Lower lobe of right lung (tissue), 2 donors: ENCODE results near the gene CBY3. TPM values are rescaled to one million over a fixed set of nuclear protein-coding genes. Genes with fewer than 3 reads are reported as not detected.

Source experiments
- ATAC-seq, 2 donors: fragments of 200-7000 bp; cut with Tn5 transposase; one replicate each; pipeline ENCODE4 v1.9.1; 2020 to 2022; ENCODE audit warnings: mild to moderate bottlenecking in 2 of 2, moderate library complexity in 2 of 2
- DNase-seq: peaks from one replicate; pipeline ENCODE4 v3.0.0-alpha.2; 2020
- H3K27ac ChIP-seq: fragments of 200-600 bp; one replicate; pipeline ENCODE4 v1.8.0; 2022
- H3K27me3 ChIP-seq: fragments of 200-600 bp; one replicate; pipeline ENCODE4 v1.8.0; 2022; ENCODE audit warnings: low read depth
- H3K36me3 ChIP-seq: fragments of 200-600 bp; one replicate; pipeline ENCODE4 v1.8.0; 2022; ENCODE audit warnings: mild to moderate bottlenecking
- H3K4me1 ChIP-seq: fragments of 200-600 bp; one replicate; pipeline ENCODE4 v1.8.0; 2022
- H3K4me3 ChIP-seq: fragments of 200-600 bp; one replicate; pipeline ENCODE4 v1.8.0; 2022; ENCODE audit warnings: mild to moderate bottlenecking
- H3K9me3 ChIP-seq: fragments of 200-600 bp; one replicate; pipeline ENCODE4 v1.8.0; 2022
- CTCF ChIP-seq: fragments of 200-600 bp; IDR thresholded peaks from one replicate; pipeline ENCODE4 v1.8.0; 2022; ENCODE audit warnings: antibody characterized with exemption, mild to moderate bottlenecking
- intact Hi-C: fragments of 100-400 bp; cut with DNase I; formaldehyde crosslinking; loops from one replicate; pipeline ENCODE4 v1.11.0; 2022
- long read RNA-seq: library from polyadenylated mRNA; unstranded; transcript quantifications from one replicate; pipeline ENCODE4 v2.0.0, GENCODE V29; 2021
- total RNA-seq: library from RNA; stranded (reverse); fragmentation: NEBNext Ultra II Directional; extraction: Animal tissue kit (Norgen Biotek cat#: 25700); gene quantifications from one replicate; pipeline ENCODE4 v1.2.1, GENCODE V29; 2021
- donor health status: DM: no; HTN: yes; CAD: no; lungs with severe emphysema.

Gene CBY3
- total RNA-seq: not detected
- long read RNA-seq, partial matches to known transcripts: 0 of 2 reads
- long read RNA-seq, other reads (novel, unspliced or antisense): 2 of 2 reads

GRCh38 chr5:179680780-179681401 lies at the start of gene CBY3:
CBY3 (minus strand) TSS chr5:179681034; CDS start chr5:179680918, 116 bp downstream.
- Histone ChIP-seq H3K27ac (no peak within 1 kb of the TSS), H3K4me1 (peaks cover 20% of the 10 kb centered on the region), H3K27me3 (no peaks in the 10 kb centered on the region), H3K9me3 (no peaks in the 10 kb centered on the region), H3K4me3 (no peak within 1 kb of the TSS), H3K36me3 (no peaks in the 10 kb centered on the region)
- intact Hi-C loops: no loop called here
- DNase-seq (no peak), ATAC-seq (no peak)
- no peak for TF ChIP-seq CTCF

- DNase-seq (no peak), ATAC-seq (no peak)
- H3K4me3 ChIP-seq: no peak overlapping the region
- no peak for TF ChIP-seq CTCF
- intact Hi-C loops: no loop called here
- no peaks in the 10 kb centered on the region for H3K9me3 ChIP-seq
- H3K27me3 ChIP-seq: no peaks in the 10 kb centered on the region
- H3K36me3 ChIP-seq: peaks cover 60% of the 10 kb centered on the region
- H3K4me1 ChIP-seq: peaks cover 28% of the 10 kb centered on the region
- no peak overlapping the region for H3K27ac ChIP-seq
Observed at GRCh38 chr5:179730356-179730755, 49.5 kb upstream of the CBY3 start.

GRCh38 chr5:179729727-179730126 lies 48.9 kb upstream of the CBY3 start:
- intact Hi-C loops: no loop called here
- Histone ChIP-seq H3K36me3 (peaks cover 66% of the 10 kb centered on the region), H3K27ac (no peak overlapping the region), H3K4me3 (no peak overlapping the region), H3K4me1 (peaks cover 21% of the 10 kb centered on the region), H3K9me3 (no peaks in the 10 kb centered on the region), H3K27me3 (no peaks in the 10 kb centered on the region)
- no peak for TF ChIP-seq CTCF
- DNase-seq: no peak
- ATAC-seq: no peak

GRCh38 chr5:179729303-179729702 lies 48.5 kb upstream of the CBY3 start:
- intact Hi-C loops: no loop called here
- DNase-seq: no peak
- H3K36me3 ChIP-seq: peaks cover 71% of the 10 kb centered on the region

GRCh38 chr5:179727106-179727505 lies 46.3 kb upstream of the CBY3 start:
- Histone ChIP-seq H3K4me1 (peaks cover 9% of the 10 kb centered on the region), H3K27ac (no peak overlapping the region), H3K4me3 (no peak overlapping the region), H3K9me3 (no peaks in the 10 kb centered on the region), H3K36me3 (peaks cover 92% of the 10 kb centered on the region), H3K27me3 (no peaks in the 10 kb centered on the region)
- ATAC-seq (no peak), DNase-seq (no peak)
- intact Hi-C loops: no loop called here
- TF ChIP-seq CTCF: no peak

More at GRCh38 chr5:179729303-179729702, 48.5 kb upstream of the CBY3 start:
- no peak for ATAC-seq
- TF ChIP-seq CTCF: no peak
- Histone ChIP-seq H3K4me3 (no peak overlapping the region), H3K27ac (no peak overlapping the region), H3K27me3 (no peaks in the 10 kb centered on the region), H3K9me3 (no peaks in the 10 kb centered on the region), H3K4me1 (peaks cover 17% of the 10 kb centered on the region)
